CD4-positive, alpha-beta T cell treated with Interleukin-6 at 100 ng/mL for 8 hours (primary cell): ENCODE measurements around the gene STRN3.
"Not testable (repeated sequence)": the region's sequence is repeated elsewhere in the genome, so short reads cannot be mapped to it uniquely, and the experiment has no call there.

Source experiments
- DNase-seq: peaks from one replicate; pipeline ENCODE4 v3.0.0-alpha.2; 2020; ENCODE audit warnings: mixed read lengths, low spot score

Gene STRN3

GRCh38 chr14:30908826-30909225 is 117.4 kb downstream of the STRN3 start:
- DNase-seq: no peak

- no peak for DNase-seq
Measured at GRCh38 chr14:30907659-30908057, 118.5 kb downstream of the STRN3 start.

- no peak for DNase-seq
Measured at GRCh38 chr14:30906752-30907658, 119.2 kb downstream of the STRN3 start.

- DNase-seq: no peak
Measured at GRCh38 chr14:30903285-30904124, 122.7 kb downstream of the STRN3 start.

- not testable (repeated sequence) for DNase-seq
Measured at GRCh38 chr14:30897121-30897520, 129.1 kb downstream of the STRN3 start.

- no peak for DNase-seq
Measured at GRCh38 chr14:30896435-30896834, 129.7 kb downstream of the STRN3 start.

- DNase-seq: no peak
Measured at GRCh38 chr14:30894923-30895515, 131.2 kb downstream of the STRN3 start.

GRCh38 chr14:30893819-30894218 is 132.4 kb downstream of the STRN3 start:
- no peak for DNase-seq

- no peak for DNase-seq
Measured at GRCh38 chr14:30889244-30889594, 137.0 kb downstream of the STRN3 start.

GRCh38 chr14:30888480-30889243 is 137.5 kb downstream of the STRN3 start:
- no peak for DNase-seq

GRCh38 chr14:30885840-30886740 is 140.1 kb downstream of the STRN3 start:
- DNase-seq: no peak

GRCh38 chr14:30884901-30885300 is 141.3 kb downstream of the STRN3 start:
- DNase-seq: no peak

GRCh38 chr14:30883508-30884294 is 142.5 kb downstream of the STRN3 start:
- DNase-seq: no peak

- DNase-seq: no peak
Measured at GRCh38 chr14:30882431-30882830, 143.7 kb downstream of the STRN3 start.

GRCh38 chr14:30876692-30877091 is 149.5 kb downstream of the STRN3 start:
- no peak for DNase-seq

- DNase-seq: no peak
Measured at GRCh38 chr14:30875788-30876053, 150.5 kb downstream of the STRN3 start.

GRCh38 chr14:30874999-30875787 is 151.0 kb downstream of the STRN3 start:
- no peak for DNase-seq

GRCh38 chr14:30874120-30874998 is 151.8 kb downstream of the STRN3 start, which contains the start of gene COCH:
TSS of gene COCH (plus strand) at chr14:30874559. CDS start at chr14:30874939, 380 bp downstream.
- DNase-seq: no peak
